Psoas muscle (tissue), 8 donors: Measurements from ENCODE around the gene MYO10. TPM values are rescaled to one million over a fixed set of nuclear protein-coding genes. Genes with fewer than 3 reads are reported as not detected.

ENCODE experiments used
- ATAC-seq, 4 donors: fragments of 200-7000 bp; cut with Tn5 transposase; one replicate each; pipeline ENCODE4 v1.9.1; 2020; ENCODE audit warnings: moderate library complexity in 3 of 4, mild to moderate bottlenecking in 2 of 4
- DNase-seq, 2 donors: peaks; one replicate each; pipeline ENCODE4 v3.0.0-alpha.2; 2020
- H3K27ac ChIP-seq: fragments of 200-600 bp; one replicate; pipeline ENCODE4 v1.8.0; 2022
- H3K27me3 ChIP-seq, 3 donors: fragments of 200-600 bp in 1 of 3; one replicate each; pipeline versions ENCODE4 v1.6.1 to v1.8.0; 2013 to 2022; ENCODE audit warnings: low read length in 2 of 3, mild to moderate bottlenecking in 2 of 3, moderate library complexity in 1 of 3; ENCODE audit not compliant: insufficient read depth in 3 of 3
- H3K36me3 ChIP-seq, 2 donors: fragments of 200-600 bp in 1 of 2; one replicate each; pipeline versions ENCODE4 v1.6.1 to v1.8.0; 2013 to 2022; ENCODE audit warnings: low read depth in 1 of 2, mild to moderate bottlenecking in 1 of 2, moderate library complexity in 1 of 2; ENCODE audit not compliant: insufficient read depth in 1 of 2
- H3K4me1 ChIP-seq: fragments of 200-600 bp; one replicate; pipeline ENCODE4 v1.8.0; 2022
- H3K4me3 ChIP-seq: fragments of 200-600 bp; one replicate; pipeline ENCODE4 v1.8.0; 2022; ENCODE audit warnings: mild to moderate bottlenecking
- H3K9me3 ChIP-seq: fragments of 200-600 bp; one replicate; pipeline ENCODE4 v1.8.0; 2022
- WGBS, 3 donors: extraction: QIAGEN DNeasy Blood & Tissue Kit; methylation state at CpG; one replicate each; pipeline versions ENCODE4 v1.1.6 to v1.1.7; 2013; 5-methylcytosine and 5-hydroxymethylcytosine counted together
- intact Hi-C, 2 donors: fragments of 100-400 bp; cut with DNase I; formaldehyde crosslinking; loops; one replicate each; pipeline versions ENCODE4 v1.11.0 to v1.14.2; 2022
- polyA plus RNA-seq, 3 donors: library from polyadenylated mRNA; stranded (reverse); fragments of 200-250 nt; gene quantifications; one replicate each; pipeline ENCODE4 v1.2.3, GENCODE V29; 2013
- total RNA-seq, 4 donors: library from RNA; stranded (reverse); fragmentation: NEBNext Ultra II Directional in 2 of 4; extraction: Animal tissue kit (Norgen Biotek cat#: 25700) in 2 of 4; gene quantifications; one replicate each; pipeline versions ENCODE4 v1.2.1 to v1.2.4, GENCODE V29; 2021 to 2023
- TF ChIP-seq, protein P1 (sequence below): fragments of 200-600 bp; IDR thresholded peaks from one replicate; pipeline ENCODE4 v1.8.0; 2022; ENCODE audit warnings: antibody characterized with exemption
- donor health status: healthy with polysubstance abuse.
- donor health status: DM: no; HTN: no; CAD: no; lungs with moderate emphysema.
- donor health status: Bipolar disorder and iron deficiency.
- donor health status: healthy.
- donor health status: DM: yes; HTN: yes; CAD: no.
- donor health status: DM: no; HTN: no; CAD: no.
- donor health status: DM: no; HTN: no; CAD: no.
- donor health status: DM: yes; HTN: yes; CAD: no.

MYO10 gene
- total and polyA plus RNA-seq, 7 donors = 1.8 to 10.9 (median 10.0) TPM

DNA sequence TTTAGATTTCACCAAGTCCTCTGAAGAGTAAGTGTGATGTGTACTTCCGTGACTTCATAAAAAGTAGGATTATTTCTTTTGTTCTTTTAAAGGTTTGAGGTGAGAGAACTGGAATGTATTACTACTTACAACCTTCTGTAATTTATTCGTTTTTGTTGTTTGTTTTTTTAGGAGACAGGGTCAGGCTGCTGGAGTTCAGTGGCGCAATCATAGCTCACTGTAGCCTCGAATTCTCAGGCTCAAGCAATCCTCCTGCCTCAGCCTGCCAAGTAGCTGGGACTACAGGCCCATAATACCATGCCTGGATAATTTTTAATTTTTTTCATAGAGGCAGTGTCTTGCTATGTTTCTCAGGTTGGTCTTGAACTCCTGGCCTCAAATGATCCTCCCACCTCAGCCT, 251.0 kb downstream of the MYO10 start:
- TF ChIP-seq, protein P1, sequence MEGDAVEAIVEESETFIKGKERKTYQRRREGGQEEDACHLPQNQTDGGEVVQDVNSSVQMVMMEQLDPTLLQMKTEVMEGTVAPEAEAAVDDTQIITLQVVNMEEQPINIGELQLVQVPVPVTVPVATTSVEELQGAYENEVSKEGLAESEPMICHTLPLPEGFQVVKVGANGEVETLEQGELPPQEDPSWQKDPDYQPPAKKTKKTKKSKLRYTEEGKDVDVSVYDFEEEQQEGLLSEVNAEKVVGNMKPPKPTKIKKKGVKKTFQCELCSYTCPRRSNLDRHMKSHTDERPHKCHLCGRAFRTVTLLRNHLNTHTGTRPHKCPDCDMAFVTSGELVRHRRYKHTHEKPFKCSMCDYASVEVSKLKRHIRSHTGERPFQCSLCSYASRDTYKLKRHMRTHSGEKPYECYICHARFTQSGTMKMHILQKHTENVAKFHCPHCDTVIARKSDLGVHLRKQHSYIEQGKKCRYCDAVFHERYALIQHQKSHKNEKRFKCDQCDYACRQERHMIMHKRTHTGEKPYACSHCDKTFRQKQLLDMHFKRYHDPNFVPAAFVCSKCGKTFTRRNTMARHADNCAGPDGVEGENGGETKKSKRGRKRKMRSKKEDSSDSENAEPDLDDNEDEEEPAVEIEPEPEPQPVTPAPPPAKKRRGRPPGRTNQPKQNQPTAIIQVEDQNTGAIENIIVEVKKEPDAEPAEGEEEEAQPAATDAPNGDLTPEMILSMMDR = no peak
- Histone ChIP-seq H3K36me3 (peaks cover 0 to 59% of the 10 kb centered on the region in 2 donors), H3K4me1 (no peaks in the 10 kb centered on the region), H3K27ac (no peak overlapping the region), H3K4me3 (no peak overlapping the region), H3K27me3 (no peaks in the 10 kb centered on the region), H3K9me3 (no peaks in the 10 kb centered on the region)
- intact Hi-C loops = loop anchor here in 1 of 2 donors (5.0 kb wide), 1 partner anchor 507 kb away; no protein-coding TSS in a partner anchor
- ATAC-seq (no peak), DNase-seq (no peak)
- 89 to 91% (median 91%) methylated on average over 4 of the region's 4 CpGs for WGBS, 3 donors

DNA sequence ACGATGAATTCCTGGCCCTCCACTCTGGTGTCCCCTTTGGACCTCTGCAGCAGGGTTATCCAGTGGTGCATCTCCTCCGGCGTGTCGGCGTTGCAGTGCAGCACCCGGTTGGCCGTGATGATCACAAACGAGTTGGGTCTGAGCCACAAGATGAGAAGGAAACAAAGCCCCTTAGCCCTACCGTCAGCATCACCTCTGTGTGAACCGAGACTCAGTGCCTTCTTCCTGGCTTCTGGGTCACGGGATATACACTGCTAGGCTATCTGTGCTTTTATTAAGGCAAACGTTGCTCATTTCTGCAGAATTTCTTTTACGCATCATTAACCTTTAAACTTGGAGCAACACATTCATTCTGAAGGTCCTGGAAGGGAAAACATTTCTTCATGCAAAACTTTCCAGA, 254.2 kb downstream of the MYO10 start:
- TF ChIP-seq, protein P1 = no peak
- H3K4me1 ChIP-seq = no peaks in the 10 kb centered on the region
- 78 to 83% (median 83%) methylated on average over 13 of the region's 13 CpGs for WGBS, 3 donors
- H3K27me3 ChIP-seq = no peaks in the 10 kb centered on the region
- H3K4me3 ChIP-seq = no peak overlapping the region
- no peaks in the 10 kb centered on the region for H3K9me3 ChIP-seq
- H3K36me3 ChIP-seq = peaks cover 0 to 59% of the 10 kb centered on the region in 2 donors
- intact Hi-C loops = no loop called here
- ATAC-seq (no peak), DNase-seq (no peak)
- no peak overlapping the region for H3K27ac ChIP-seq

DNA sequence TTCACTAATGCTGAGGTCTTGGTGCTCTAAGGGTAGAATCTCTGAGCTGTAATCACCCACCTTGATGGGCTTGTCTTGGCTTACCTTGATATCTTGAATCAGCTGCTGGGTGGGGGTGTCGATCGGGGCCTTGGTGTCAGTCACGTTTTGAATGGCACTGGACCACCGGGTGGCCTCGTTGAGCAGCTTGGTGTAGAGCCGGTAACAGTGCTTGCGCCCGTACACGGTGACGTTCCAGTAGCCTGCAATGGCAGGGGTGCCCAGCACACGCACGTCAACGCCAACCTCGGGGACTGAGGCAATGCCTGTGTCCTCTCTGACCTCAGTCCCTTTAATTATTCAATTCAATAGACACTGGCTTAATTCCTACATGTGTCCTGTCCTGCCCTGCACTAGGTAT, 256.2 kb downstream of the MYO10 start:
- TF ChIP-seq, protein P1 = no peak
- H3K9me3 ChIP-seq = no peaks in the 10 kb centered on the region
- no peak overlapping the region for H3K4me3 ChIP-seq
- no peaks in the 10 kb centered on the region for H3K4me1 ChIP-seq
- H3K27ac ChIP-seq = no peak overlapping the region
- ATAC-seq (no peak), DNase-seq (no peak)
- H3K27me3 ChIP-seq = no peaks in the 10 kb centered on the region
- intact Hi-C loops = no loop called here
- H3K36me3 ChIP-seq = peaks cover 0 to 67% of the 10 kb centered on the region in 2 donors
- 83 to 86% (median 84%) methylated on average over 14 of the region's 14 CpGs for whole genome bisulfite sequencing, 3 donors

DNA sequence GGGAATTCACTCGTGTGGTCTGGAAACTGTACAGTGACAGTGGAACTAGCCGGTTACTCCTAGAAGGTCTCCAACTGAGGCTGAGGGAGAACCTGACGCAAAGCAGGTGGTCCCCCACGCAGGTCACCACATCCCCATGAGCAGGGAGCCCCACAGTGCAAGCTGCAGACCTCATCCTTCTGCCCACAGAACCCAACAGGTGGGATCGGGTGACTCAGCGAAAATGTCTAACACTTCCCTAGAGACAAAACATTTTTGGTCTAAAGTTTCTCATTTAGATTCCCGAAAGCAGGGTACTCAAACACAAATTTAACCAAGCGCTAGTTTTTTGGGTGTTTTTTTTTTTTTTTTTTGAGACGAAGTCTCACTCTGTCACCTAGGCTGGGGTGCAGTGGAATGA, 256.9 kb downstream of the MYO10 start:
- TF ChIP-seq, protein P1 = no peak
- no peak for ATAC-seq
- intact Hi-C loops = no loop called here
- H3K27me3 ChIP-seq = no peaks in the 10 kb centered on the region
- H3K36me3 ChIP-seq = peaks cover 0 to 68% of the 10 kb centered on the region in 2 donors
- H3K4me1 ChIP-seq = no peaks in the 10 kb centered on the region
- 87 to 96% (median 94%) methylated on average over 9 of the region's 9 CpGs for WGBS, 3 donors
- no peak overlapping the region for H3K27ac ChIP-seq
- no peak overlapping the region for H3K4me3 ChIP-seq
- no peaks in the 10 kb centered on the region for H3K9me3 ChIP-seq
- DNase-seq = no peak

DNA sequence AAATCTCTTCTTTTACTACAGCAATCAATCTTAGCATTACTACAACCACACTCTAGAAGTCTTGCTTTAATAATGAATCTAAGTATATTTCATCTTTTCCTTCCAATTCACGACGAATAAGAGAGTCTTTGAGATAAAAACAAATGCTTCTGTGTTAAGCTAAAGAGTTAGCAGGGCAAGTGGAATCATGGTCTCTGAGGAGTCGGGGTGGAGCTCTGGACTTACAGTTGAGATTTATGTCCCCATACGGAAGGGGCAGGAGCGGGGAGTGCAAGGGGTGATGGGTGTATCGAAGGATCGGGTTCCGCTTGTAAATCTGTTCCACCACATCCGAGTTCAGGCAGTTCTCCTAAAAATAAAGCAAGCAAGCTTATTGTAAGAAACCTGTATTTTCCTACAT, 260.3 kb downstream of the MYO10 start:
- ATAC-seq = no peak
- no peak overlapping the region for H3K27ac ChIP-seq
- peaks cover 0 to 69% of the 10 kb centered on the region in 2 donors for H3K36me3 ChIP-seq
- no peak for DNase-seq
- WGBS, 3 donors = 65 to 70% (median 70%) methylated on average over 9 of the region's 9 CpGs
- H3K27me3 ChIP-seq = no peaks in the 10 kb centered on the region
- no peaks in the 10 kb centered on the region for H3K9me3 ChIP-seq
- intact Hi-C loops = no loop called here
- no peaks in the 10 kb centered on the region for H3K4me1 ChIP-seq
- TF ChIP-seq, protein P1 = no peak
- H3K4me3 ChIP-seq = no peak overlapping the region
